ENCODE results near the gene CAPN2.

- TF ChIP-seq CTCF (IDR thresholded peaks at IDR 0.05), result no peak
- no peak for TF ChIP-seq POLR2A (IDR thresholded peaks at IDR 0.05)
Measured at GRCh38 chr1:223718850-223719249, 6.5 kb downstream of the CAPN2 start.
